ENCODE measurements around the gene GNG7.
"Not testable (repeated sequence)": the region's sequence is repeated elsewhere in the genome, so short reads cannot be mapped to it uniquely, and the experiment has no call there.

Gene GNG7

DNA sequence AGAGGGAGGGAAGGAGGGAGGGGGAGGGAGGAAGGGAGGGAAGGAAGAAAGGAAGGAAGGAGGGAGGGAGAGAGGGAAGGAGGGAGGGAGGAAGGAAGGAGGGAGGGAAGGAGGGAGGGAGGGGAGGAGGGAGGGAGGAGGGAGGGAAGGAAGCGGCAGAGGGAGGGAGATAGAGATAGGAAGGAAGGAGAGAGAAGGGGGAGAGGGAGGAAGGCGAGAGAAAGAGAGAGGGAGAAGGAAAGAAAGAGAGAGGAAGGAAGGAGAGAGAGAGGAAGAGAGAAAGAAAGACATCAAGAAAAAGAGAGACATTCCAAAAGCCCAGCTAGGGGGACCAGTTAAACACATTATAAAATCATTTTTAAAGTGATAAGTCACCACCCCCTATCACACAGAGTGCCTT is 62.5 kb downstream of the GNG7 start:
- no peak for DNase-seq

DNA sequence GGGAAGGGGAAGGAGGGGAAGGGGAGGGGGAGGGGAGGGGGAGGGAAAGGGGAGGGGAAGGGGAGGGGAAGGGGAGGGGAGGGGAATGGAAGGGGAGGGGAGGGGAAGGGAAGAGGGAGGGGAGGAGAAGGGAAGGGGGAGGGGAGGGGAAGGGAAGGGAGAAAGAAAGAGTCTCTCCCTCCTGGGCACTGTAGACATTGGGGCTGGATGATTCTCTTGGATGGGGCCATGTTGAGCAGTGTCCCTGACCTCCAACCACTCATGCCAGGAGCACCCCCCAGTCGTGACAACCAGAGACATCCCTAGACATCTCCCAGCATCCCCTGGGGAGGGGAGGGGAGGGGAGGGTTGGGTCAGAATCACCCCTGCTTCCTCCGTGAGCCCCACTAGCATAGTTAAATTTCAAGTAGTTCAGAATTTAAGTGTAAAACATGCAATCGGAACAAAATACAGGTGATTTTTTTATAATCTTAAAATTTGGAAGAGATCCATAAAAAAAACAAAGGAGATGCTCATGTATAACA is 64.0 kb downstream of the GNG7 start:
- DNase-seq, result no peak

DNA sequence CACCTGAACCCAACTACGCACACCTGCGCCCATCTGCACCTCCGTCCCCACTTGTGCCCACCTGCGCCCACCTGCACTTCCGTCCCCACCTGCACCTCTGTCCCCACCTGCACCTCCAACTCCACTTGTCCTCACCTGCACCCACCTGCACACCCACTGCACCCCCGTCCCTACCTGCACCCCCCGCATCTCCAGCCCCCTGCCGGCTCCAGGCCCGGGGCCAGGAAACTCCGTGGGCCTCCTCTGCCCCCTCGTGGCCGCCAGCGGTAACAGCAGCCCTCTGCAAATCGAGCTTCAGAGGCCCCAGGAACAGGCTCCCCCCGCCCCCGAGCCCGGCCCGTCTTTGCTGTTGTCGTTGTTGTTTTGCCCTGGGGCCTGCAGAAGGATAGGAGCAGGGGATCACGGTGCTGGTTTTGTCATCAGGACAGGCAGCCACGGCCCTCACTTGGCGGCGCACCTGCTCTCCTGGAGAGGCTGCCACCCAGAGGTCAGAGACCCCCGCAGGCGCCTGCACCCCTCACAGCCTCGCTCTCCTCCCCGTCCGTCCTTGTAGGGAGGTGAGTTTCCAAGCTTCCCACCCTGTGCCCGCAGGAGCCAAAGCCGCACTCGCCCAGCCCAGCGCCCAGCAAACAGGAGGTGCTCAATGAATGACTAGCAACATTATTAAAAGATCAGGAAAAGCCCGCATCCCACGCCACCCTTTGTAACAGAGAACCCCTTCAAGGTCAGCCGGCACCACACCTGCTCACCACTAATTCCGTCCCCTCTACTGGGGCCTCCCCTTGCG is 65.4 kb downstream of the GNG7 start:
- DNase-seq, result peak; percentile 73

DNA sequence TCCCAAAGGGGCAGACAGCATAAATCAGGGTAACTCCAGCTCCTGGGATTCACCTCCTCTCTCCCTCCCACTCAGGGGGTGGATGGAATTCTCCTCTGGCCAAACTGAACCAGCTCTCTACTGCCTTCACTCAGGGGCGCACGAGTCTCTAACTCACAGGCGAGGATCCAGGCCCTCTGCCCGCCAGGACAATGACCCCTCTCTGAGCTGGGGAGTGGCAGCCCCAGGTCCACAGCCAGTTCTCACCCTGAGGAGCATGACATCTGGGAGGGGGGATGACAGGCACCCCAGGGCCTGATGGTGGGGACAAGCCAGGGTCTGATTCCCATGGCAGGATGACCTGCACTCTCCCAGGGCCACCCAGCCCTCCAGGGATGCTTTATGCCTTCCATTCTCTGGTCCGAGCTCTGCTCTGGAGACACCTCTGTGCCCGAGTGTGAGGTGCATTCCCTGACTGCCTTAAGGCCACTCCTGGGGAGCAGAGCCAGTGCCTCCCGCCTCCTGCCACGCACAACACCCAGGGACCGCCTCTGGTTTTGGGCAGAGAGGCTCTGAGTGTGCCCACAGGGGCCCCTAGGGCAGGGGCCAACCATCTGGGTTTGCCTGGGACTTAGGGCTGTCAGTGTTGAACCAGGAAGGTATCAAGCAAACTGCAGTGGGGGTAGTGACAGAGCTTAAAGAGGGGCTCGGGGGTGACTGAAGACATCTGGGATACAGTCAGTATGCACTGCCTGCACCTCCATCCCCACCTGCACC is 66.2 kb downstream of the GNG7 start:
- DNase-seq, result peak; percentile 32

DNA sequence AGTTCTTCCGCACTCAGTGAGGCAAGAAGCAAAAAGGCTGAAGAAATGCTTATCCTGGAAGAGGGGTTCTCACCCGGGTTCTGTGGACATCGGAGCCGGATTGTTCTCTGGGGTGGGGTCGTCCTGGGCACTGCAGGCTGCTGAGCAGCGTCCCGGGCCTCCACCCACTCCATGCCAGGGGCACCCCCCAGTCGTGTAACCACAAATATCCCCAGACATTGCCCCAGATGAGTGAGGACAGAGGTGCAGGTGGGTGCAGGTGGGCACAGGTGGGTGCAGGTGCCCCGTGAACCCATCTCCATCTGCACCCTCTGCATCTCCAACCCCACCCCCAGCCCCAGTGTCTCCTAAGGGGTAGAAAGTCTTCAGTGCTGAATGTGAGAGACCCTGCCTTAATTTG is 67.5 kb downstream of the GNG7 start:
- DNase-seq, result peak; percentile 11

DNA sequence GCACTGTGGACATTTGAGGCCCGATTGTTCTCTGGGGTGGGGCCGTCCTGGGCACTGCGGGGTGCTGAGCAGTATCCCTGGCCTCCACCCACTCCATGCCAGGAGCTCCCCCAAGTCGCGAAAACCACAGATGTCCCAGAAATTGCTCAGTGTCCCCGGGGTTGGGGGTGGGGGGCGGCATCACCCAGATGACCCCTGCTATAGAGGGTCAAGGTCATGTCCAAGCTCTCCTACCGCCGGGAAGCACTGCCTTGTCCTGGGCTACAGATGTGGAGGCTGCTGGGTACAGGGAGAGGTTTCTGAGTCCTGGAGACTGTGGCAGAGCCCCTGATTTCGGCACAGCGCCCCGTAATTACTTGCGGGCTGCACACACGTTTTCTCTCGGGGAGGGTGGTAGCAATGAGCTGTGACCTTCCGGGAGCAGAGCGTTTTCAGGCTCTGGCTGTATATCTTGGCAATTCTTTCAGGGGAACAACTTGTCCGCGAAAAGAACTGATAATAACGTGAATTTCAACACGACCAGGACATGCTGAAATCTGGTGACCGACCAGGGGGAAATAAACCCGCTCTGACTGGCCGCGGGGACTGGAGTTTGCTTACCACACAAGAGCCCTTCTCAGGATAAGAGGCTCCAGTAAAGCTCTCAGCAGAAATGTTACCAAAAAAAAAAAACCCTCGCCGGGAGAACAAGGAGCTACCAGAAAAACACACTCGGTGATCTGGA is 68.1 kb downstream of the GNG7 start:
- peak; percentile 38 for DNase-seq

DNA sequence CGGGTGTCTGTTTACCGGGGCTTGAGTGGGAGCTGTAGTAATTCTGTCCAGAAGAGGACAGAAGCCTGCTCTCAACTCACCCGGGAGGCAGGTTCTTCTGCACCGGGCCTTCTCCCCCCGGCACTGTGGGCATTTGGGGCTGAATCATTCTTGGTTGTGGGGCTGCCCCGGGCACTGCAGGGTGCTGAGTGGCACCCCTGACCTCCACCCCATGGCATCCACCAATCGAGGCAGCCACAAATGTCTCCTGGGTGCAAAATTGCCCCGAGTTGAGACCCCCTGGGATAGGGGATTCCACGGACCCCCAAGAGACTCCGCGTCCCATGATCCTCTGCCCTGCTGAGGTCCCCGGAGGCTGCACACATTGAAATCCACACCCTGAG is 68.8 kb downstream of the GNG7 start:
- DNase-seq, result no peak

DNA sequence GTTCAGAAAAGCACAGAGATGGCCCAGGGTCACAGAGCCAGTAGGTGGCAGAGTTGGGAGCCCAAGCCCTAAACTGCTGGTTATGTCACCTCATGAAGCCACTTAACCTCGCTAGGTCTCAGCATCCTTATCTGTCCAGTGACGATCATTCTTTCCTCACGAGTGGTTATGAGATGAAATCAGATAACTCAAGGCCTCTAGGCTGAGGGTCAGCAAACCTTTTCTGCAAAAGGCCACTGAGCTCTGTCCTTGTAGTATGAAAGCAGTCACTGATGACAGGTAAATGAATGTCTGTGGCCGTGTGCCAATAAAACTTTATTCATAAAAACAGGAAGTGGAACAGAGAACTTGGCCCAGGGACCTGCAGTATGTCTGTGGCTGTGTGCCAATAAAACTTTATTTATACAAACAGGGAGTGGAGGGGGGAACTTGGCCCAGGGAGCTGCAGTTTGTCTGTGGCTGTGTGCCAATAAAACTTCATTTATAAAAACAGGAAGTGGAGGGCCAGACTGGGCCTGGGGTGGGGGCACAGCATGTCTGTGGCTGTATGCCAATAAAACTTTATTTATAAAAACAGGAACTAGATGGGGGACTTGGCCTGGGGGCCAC is 71.2 kb downstream of the GNG7 start:
- no peak for DNase-seq

DNA sequence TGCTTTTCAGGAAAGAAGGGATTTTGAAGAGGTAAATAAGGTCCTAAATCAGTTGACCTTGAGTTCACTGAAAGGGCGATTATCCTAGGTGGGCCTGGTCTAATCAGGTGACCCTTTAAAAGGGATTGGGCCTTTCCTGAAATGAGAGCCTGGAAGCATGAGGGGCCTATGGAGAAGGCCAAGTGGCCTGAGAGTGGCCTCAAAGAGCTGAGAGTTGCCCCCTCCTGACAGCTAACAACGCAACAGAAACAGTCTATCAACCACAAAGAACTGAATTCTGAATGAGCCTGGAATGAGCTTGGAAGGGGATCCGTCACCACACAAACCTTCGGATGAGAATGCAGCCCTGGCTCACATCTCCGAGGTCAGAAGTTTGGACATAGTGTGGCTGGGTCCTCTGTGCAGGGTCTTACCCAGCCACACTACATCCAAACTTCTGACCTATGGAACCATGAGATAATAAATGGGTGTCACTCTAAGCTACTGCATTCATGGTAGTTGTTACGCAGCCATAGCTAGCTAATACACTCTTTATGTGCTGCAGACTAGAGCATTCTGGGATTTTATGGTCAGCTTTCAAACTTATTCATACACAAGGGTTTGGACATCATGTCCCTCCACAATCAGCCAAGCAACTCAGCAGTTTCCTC is 72.0 kb downstream of the GNG7 start:
- DNase-seq, result no peak

DNA sequence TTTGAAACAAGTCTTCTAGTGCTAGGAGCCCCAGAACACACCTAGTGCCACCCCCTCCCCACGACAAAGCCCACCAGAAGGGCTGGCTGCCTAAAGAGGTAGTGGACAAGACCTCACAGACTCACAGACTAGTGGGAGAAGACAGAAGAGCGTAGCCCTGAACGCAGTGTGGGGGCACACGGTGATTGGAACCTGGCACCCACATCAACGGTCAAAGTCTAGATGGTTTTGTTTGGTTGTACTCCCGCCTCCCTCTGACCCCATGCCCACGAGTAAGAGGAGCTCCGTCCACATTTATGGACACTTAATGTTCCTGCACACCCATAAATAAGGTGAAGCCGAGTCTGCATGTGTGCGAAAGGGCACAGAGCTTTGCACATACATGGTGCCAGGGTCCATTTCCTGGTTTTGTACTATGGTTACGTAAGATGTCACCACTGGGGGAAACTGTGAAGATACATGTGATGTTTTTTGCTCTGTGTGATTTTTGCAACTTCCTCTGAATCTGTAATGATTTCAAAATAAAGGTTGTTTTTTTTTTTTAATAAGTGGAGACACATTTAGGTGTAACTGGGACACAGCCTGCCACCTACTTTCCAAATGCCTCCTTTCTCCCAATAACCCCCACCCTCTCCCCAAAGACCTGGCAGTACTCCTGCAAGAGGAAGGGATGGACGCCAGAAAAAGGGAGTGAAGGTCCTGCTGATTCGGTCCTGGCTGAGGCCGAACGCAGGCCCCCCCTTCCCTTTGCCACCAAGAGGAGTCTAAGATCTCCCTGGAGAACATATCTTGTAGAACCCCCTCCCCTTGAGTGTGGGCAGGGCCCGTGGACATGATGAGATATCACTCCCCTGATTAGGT is 72.8 kb downstream of the GNG7 start:
- DNase-seq, result no peak

DNA sequence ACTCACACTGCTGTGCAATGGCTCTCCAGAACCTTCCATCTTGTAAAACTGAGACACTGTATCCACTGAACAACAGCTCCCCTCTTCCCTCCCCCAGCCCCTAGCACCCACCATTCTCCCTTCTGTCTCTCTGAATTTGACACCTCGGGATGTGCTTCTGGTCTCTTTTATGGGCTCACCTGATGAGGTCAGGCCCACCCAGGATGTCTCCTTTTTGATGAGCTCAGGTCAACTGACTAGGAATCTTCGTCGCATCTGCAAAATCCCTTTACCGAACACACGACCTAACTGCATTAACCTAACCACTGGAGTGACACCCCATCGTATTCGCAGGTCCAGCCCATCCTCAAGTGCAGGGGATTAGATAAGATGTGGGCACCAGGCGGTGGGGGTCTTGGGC is 73.9 kb downstream of the GNG7 start:
- DNase-seq, result no peak

DNA sequence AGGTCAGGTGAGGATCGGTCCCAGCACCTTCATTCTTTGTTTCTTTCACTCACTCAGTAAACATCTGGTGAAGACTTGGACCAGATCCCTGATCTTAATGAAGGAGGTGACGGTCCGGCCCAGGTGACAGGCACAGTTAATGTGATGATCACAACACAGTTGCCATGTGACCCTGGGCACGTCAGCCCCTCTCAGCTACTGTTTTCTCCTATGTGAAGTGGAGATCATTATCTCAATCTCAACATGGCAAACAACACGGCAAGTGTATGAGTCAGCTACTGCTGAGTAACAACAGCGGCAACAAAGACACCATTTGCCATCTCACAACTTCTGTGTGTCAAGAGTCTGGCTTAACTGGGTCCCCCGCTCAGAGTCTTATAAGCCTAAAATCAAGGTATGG is 74.6 kb downstream of the GNG7 start:
- DNase-seq, result no peak

DNA sequence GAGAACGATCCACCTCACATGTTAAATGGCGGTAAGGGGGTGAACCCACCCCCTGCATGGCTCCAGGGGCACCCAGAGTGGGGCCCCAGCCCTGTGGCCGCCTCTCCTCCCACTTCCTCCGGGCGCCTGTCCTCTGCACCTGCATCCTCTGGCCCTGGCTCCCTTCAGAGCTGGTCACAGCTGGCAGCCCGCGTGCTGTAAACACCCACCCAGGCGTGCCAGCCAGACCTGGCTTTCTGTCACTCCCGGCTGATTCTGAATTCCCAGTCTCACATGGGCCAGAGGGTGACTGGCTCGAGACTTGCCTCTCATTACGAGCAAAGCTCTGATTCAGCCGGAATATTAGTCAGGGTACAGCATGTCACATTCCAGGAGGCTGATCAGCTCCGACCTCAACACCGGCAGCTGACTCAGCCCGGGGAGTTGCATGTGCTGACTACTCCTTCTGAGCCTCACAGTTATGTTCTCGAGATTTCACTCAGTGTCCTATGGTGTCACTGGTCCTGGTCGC is 75.1 kb downstream of the GNG7 start:
- no peak for DNase-seq

DNA sequence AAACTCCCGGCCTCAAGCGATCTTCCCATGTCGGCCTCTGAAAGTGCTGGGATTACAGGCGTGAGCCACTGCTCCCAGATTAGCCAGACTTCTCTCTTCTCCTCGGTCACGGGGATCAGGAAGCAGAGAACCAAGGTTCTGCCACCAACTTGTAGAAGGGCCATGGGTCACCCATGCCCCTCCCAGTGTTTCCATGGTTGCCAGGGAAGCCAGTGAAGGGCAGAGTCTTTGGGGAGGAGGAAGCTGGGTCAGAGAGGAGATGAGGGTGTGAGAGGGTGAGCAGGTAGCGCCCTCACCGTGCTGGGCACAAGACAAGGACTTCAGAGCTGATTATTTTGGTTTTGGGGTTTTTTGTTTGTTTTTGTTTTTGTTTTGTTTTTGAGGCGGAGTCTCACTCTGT is 77.1 kb downstream of the GNG7 start:
- DNase-seq, result no peak

DNA sequence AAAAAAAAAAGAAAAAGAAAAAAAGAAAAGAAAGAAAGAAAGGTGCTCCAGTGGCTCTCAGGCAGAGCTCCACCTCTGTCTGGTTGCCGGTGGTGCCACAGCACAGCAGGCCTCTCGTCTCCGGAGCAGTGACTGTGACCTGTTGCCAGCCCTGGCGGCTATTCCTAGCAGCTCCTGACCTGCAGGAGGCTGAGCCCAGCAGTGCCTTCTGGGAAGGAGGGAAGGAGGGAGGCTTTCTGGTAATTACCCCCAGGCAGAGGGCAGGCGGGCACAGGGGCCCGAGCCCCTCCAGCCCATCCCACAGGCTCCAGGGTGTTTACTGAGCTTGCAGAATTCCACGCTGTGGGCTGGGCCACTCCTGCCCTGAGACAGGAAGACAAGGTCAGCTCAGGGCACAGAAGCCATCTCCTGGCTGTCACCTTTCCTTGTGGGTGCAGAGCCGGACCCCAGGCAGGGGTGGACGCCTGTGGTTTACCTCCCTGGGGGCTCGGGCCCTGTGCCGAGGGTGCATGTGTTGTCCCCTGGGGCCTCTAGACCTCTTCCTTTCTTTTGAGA is 77.9 kb downstream of the GNG7 start:
- DNase-seq, result no peak

DNA sequence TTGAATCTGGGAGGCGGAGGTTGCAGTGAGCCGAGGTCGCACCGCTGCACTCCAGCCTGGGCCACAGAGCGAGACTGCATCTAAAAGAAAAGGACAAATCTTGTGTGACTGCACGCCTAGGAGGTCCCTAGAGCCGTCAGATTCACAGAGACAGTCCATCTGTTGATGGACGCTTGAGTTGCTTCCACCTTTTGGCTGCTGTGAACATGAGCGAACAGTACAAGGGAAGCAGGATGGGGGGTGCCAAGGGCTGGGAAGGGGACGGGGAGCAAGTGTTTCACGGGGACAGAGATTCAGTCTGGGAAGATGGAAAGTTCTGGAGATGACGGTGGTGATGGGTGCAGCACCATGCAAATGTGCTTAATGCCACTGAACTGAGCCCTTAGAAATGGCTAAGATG is 78.7 kb downstream of the GNG7 start:
- DNase-seq, result no peak

DNA sequence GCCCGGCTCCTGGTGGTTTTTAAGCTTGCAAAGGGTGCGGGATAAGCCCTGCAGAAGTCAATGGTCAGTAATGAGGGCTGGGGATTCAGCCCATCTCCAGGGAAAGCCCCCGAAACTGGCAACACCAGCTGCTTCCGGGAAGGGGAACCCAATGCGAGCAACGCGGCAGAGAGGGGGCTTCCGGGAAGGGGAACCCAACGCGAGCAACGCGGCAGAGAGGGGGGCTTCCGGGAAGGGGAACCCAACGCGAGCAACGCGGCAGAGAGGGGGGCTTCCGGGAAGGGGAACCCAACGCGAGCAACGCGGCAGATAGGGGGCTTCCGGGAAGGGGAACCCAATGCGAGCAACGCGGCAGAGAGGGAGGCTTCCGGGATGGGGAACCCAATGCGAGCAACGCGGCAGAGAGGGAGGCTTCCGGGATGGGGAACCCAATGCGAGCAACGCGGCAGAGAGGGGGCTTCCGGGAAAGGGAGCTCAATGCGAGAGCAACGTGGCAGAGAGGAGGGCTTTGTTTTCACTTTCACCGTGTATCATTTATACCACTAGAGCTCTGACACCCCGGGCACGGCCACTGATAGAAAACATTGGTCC is 80.0 kb downstream of the GNG7 start:
- not testable (repeated sequence) for DNase-seq

DNA sequence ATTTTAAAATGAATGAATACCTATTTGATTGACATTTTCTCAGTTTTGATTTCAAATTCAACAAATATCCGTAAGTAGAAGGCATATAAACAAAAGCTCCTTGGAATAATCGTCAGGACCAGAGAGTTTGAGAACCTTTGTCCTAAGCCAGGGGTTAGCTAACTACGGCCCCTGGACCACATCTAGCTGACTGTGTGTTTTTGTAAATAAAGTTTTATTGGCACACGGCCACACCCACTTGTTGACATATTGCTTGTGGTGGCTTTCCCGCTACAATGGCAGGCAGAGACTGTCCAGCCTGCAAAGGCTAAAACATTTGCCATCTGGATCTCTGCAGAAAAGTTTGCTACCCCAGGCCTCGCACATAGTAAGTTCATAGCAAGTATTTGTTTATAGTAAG is 83.4 kb downstream of the GNG7 start:
- DNase-seq, result no peak

DNA sequence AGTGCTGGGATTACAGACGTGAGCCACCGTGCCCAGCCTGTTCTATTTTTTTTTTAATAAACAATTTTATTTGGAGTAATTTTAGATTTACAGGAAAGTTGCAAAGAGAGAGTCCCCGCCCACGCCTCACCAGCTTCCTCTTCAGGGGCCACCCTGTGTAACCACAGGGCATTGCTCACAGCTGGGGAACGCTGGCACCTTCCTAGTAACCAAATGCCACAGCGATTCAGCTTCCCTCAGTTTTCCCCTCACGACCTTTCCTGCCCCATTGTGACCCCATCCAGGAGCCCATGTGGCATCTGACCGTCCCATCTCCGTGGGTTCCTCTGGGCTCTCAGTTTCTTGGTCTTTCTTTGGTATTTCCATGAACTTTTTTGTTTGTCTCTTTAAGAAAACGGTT is 83.9 kb downstream of the GNG7 start:
- no peak for DNase-seq

DNA sequence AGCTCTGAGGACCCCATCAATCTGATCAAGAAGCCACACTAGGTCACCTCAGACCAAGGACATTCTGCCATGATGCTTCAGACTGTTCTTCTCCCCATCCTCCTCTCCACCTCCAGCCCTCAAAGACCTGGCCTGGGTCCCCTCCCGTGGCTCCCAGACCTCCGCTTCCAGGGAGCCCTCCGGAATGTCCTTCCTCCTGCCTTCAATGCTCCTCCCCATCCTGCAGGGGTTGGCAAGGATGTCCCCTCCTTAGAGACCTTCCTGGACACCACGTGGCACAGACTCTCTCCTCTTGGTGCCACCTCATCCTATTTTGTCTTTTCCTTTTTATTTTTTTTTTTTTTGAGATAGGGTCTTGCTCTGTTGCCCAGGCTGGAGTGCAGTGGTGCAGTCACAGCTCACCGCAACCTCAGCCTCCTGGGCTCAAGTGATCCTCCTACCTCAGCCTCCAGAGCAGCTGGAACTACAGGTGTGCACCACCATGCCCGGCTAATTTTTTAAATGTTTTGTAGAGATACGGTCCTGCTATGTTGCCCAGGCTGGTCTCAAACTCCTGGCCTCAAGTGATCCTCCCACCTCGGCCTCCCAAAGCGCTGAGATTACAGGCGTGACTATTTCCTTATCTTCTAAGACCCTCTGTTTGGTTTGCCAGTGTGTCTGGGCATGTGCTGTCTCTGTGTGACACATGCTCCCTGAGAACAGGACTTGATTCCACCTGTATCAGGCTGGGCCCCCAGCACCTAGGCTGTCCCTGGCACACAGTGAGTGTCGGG is 84.9 kb downstream of the GNG7 start:
- DNase-seq, result no peak
